Chondrocyte (in vitro differentiated cells): ENCODE measurements around the gene B4GALT5. TPM values are rescaled to one million over a fixed set of nuclear protein-coding genes. Genes with fewer than 3 reads are reported as not detected.
A peak's percentile ranks its signal among the peaks of the same experiment; 100 is the strongest.
"Not testable (repeated sequence)": the region's sequence is repeated elsewhere in the genome, so short reads cannot be mapped to it uniquely, and the experiment has no call there.

Experiments
- DNase-seq: peaks from one replicate; pipeline ENCODE4 v3.0.0; 2021; ENCODE audit warnings: mixed read lengths, low spot score
- H3K27ac Mint-ChIP-seq: one replicate; pipeline ENCODE4 v1.8.0; 2021; ENCODE audit warnings: mild to moderate bottlenecking, moderate library complexity, mixed read lengths; ENCODE audit not compliant: unreplicated experiment
- H3K27me3 Mint-ChIP-seq: 2 replicates; pipeline ENCODE4 v1.8.0; 2021; ENCODE audit warnings: low read depth, mixed read lengths
- H3K36me3 Mint-ChIP-seq: 2 replicates; pipeline ENCODE4 v1.8.0; 2021; ENCODE audit warnings: low read depth, mixed read lengths
- H3K4me1 Mint-ChIP-seq: 2 replicates; pipeline ENCODE4 v1.8.0; 2021; ENCODE audit warnings: low read depth, mild to moderate bottlenecking, mixed read lengths
- H3K4me3 Mint-ChIP-seq: one replicate; pipeline ENCODE4 v1.8.0; 2021; ENCODE audit warnings: mild to moderate bottlenecking, moderate library complexity, mixed read lengths; ENCODE audit not compliant: unreplicated experiment
- H3K9me3 Mint-ChIP-seq: 2 replicates; pipeline ENCODE4 v1.8.0; 2021; ENCODE audit warnings: low read depth, mixed read lengths
- CTCF ChIP-seq: fragments of 200-600 bp; sonication (generic); IDR thresholded peaks from 2 replicates; pipeline ENCODE4 v1.5.0; 2021; ENCODE audit warnings: antibody characterized with exemption, mild to moderate bottlenecking, moderate library complexity
- total RNA-seq: library from RNA; stranded (reverse); gene quantifications from 3 replicates; pipeline ENCODE4 v1.2.1, GENCODE V29; 2021

The B4GALT5 gene
- total RNA-seq, 1 donor from 2014 or later, result 56.1 TPM

GRCh38 chr20:49622243-49622642 lies 91.4 kb downstream of the B4GALT5 start:
- Mint-ChIP-seq H3K36me3 (peaks cover 8% of the 10 kb centered on the region), H3K9me3 (peaks cover 7% of the 10 kb centered on the region), H3K27me3 (no peaks in the 10 kb centered on the region), H3K4me3 (no peak overlapping the region), H3K27ac (no peak overlapping the region), H3K4me1 (peaks cover 4% of the 10 kb centered on the region)
- no peak for TF ChIP-seq CTCF
- DNase-seq, result no peak

GRCh38 chr20:49620364-49621240 lies 93.1 kb downstream of the B4GALT5 start:
- DNase-seq, result no peak
- no peak overlapping the region for H3K27ac Mint-ChIP-seq
- H3K4me1 Mint-ChIP-seq, result peaks cover under 1% of the 10 kb centered on the region
- H3K9me3 Mint-ChIP-seq, result peaks cover 7% of the 10 kb centered on the region
- TF ChIP-seq CTCF, result no peak
- no peak overlapping the region for H3K4me3 Mint-ChIP-seq
- H3K36me3 Mint-ChIP-seq, result peaks cover 8% of the 10 kb centered on the region
- no peaks in the 10 kb centered on the region for H3K27me3 Mint-ChIP-seq

GRCh38 chr20:49619113-49620048 lies 94.3 kb downstream of the B4GALT5 start:
- Mint-ChIP-seq H3K9me3 (peaks cover 7% of the 10 kb centered on the region), H3K4me1 (no peaks in the 10 kb centered on the region), H3K4me3 (no peak overlapping the region), H3K27ac (no peak overlapping the region), H3K36me3 (peaks cover 8% of the 10 kb centered on the region), H3K27me3 (no peaks in the 10 kb centered on the region)
- DNase-seq, result no peak
- TF ChIP-seq CTCF, result no peak

GRCh38 chr20:49618289-49618688 lies 95.4 kb downstream of the B4GALT5 start:
- no peak for DNase-seq
- Mint-ChIP-seq H3K4me3 (no peak overlapping the region), H3K4me1 (no peaks in the 10 kb centered on the region), H3K36me3 (peaks cover 8% of the 10 kb centered on the region), H3K27ac (no peak overlapping the region), H3K27me3 (no peaks in the 10 kb centered on the region), H3K9me3 (peaks cover 7% of the 10 kb centered on the region)
- TF ChIP-seq CTCF, result no peak

GRCh38 chr20:49617394-49617793 lies 96.3 kb downstream of the B4GALT5 start:
- DNase-seq, result peak; percentile 99
- H3K4me1 Mint-ChIP-seq, H3K9me3 Mint-ChIP-seq, H3K36me3 Mint-ChIP-seq, H3K27ac Mint-ChIP-seq, H3K4me3 Mint-ChIP-seq, H3K27me3 Mint-ChIP-seq: not testable (repeated sequence)
